SU-DHL-6 (cell line): ENCODE results near the gene ZNF609.

ENCODE experiments used
- H2AFZ ChIP-seq: fragments of 200-600 bp; sonication (generic); 2 replicates; pipeline ENCODE4 v1.6.1; 2014; ENCODE audit warnings: low read depth, mild to moderate bottlenecking, moderate library complexity, mixed read lengths, antibody characterized with exemption, low read length; ENCODE audit not compliant: severe bottlenecking
- H3F3A ChIP-seq: fragments of 200-600 bp; shearing (Covaris generic); 2 replicates; pipeline ENCODE4 v1.6.0; 2016; ENCODE audit warnings: antibody characterized with exemption, mild to moderate bottlenecking; ENCODE audit not compliant: insufficient read depth
- H3K27ac ChIP-seq: fragments of 200-600 bp; sonication (generic); 2 replicates; pipeline ENCODE4 v1.5.1; 2016; ENCODE audit warnings: low read depth, mild to moderate bottlenecking, low read length, moderate library complexity, mixed read lengths
- H3K27me3 ChIP-seq: fragments of 200-600 bp; sonication (generic), shearing (Covaris generic); 2 replicates; pipeline ENCODE4 v1.6.0; 2014; ENCODE audit warnings: mild to moderate bottlenecking, low read length
- H3K36me3 ChIP-seq: fragments of 200-600 bp; sonication (generic); 2 replicates; pipeline ENCODE4 v1.6.1; 2014; ENCODE audit warnings: mild to moderate bottlenecking, low read length, mixed read lengths
- H3K4me2 ChIP-seq: fragments of 300-600, 200-600 bp; shearing (Covaris generic), sonication (generic); 2 replicates; pipeline ENCODE4 v1.6.0; 2014; ENCODE audit warnings: low read length, low read depth, mild to moderate bottlenecking; ENCODE audit not compliant: poor library complexity, severe bottlenecking
- H3K4me3 ChIP-seq: fragments of 200-600 bp; sonication (generic); 2 replicates; pipeline ENCODE4 v1.5.1; 2014; ENCODE audit warnings: antibody characterized with exemption, low read length, mild to moderate bottlenecking, mixed read lengths; ENCODE audit not compliant: insufficient read depth, poor library complexity, severe bottlenecking
- H3K79me2 ChIP-seq: fragments of 200-600 bp; sonication (generic); 2 replicates; pipeline ENCODE4 v1.6.1; 2014; ENCODE audit warnings: mild to moderate bottlenecking, low read length, moderate library complexity; ENCODE audit not compliant: insufficient read depth
- H3K9ac ChIP-seq: fragments of 200-600 bp; sonication (generic); 2 replicates; pipeline ENCODE4 v1.7.0; 2014; ENCODE audit warnings: mild to moderate bottlenecking, low read length
- H3K9me2 ChIP-seq: fragments of 200-600 bp; sonication (generic); replicated peaks from 2 replicates; pipeline ENCODE4 v1.6.1; 2014; ENCODE audit warnings: low read length; ENCODE audit not compliant: insufficient read depth
- H3K9me3 ChIP-seq: fragments of 200-600 bp; sonication (generic); 2 replicates; pipeline ENCODE4 v1.6.1; 2014; ENCODE audit warnings: low read length, mixed read lengths; ENCODE audit not compliant: insufficient read depth
- H4K20me1 ChIP-seq: fragments of 200-600 bp; sonication (generic); 2 replicates; pipeline ENCODE4 v1.6.1; 2014; ENCODE audit warnings: low read depth, mild to moderate bottlenecking, antibody characterized with exemption, low read length, moderate library complexity, mixed read lengths
- EZH2phosphoT487 ChIP-seq: fragments of 200-600 bp; sonication (generic), shearing (Covaris generic); conservative IDR thresholded peaks from 2 replicates; pipeline ENCODE4 v1.6.1; 2018; ENCODE audit warnings: mild to moderate bottlenecking, antibody characterized with exemption, low read length, moderate library complexity, mixed read lengths
- TF ChIP-seq, protein P1 (sequence below): fragments of 200-600 bp; sonication (generic); IDR thresholded peaks from one replicate; pipeline ENCODE4 v1.5.1; 2017; ENCODE audit warnings: antibody characterized with exemption, mild to moderate bottlenecking, low read length, moderate library complexity; ENCODE audit not compliant: insufficient read depth, poor library complexity, severe bottlenecking

Gene ZNF609

DNA sequence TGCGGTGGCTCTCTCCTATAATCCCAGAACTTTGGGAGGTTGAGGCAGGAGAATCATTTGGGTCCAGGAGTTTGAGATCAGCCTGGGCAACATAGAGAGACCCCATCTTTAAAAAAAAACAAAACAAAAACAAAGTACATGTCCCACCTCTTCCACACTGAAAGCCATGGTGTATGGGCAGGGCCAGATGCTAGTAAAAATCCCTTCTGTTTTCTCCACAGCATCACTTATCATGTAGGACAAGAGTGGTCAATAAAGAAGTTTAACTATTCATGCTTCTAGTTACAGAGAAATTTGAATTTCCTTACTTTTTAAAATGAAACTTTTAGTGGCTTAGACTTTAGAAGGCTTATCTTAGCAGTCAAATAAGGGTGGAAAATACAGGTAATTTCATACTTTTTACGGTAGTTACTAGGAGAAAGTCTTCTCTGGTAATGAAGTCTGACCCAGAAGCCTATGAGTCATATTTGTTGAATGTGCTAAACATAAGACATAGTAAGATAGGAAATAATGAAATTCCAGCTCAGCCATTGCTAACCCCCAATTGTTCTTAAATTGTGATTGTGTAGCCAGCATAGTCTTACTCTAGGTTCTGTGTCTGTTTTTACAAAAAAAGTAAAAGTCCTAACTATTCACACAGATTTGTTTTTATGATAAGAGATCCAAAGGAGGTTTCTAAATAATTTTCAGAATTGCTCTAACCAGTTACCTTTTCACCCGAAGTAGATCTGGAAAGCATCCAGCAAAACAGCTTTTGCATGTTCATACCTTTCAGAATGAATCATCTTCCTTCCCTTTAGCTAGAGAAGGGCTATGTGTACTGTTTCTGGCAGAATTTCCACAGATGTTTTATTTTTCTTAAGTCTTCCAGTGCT is 16.4 kb upstream of the ZNF609 start:
- H3K27ac ChIP-seq: no peak overlapping the region
- no peak overlapping the region for H2AFZ ChIP-seq
- H3K79me2 ChIP-seq: no peaks in the 10 kb centered on the region
- no peaks in the 10 kb centered on the region for H3K36me3 ChIP-seq
- H3F3A ChIP-seq: no peaks in the 10 kb centered on the region
- no peak overlapping the region for H3K4me3 ChIP-seq
- no peak overlapping the region for H3K4me2 ChIP-seq
- H4K20me1 ChIP-seq: no peaks in the 10 kb centered on the region
- H3K9me2 ChIP-seq: no peaks in the 10 kb centered on the region
- no peak for TF ChIP-seq EZH2phosphoT487
- TF ChIP-seq, protein P1, sequence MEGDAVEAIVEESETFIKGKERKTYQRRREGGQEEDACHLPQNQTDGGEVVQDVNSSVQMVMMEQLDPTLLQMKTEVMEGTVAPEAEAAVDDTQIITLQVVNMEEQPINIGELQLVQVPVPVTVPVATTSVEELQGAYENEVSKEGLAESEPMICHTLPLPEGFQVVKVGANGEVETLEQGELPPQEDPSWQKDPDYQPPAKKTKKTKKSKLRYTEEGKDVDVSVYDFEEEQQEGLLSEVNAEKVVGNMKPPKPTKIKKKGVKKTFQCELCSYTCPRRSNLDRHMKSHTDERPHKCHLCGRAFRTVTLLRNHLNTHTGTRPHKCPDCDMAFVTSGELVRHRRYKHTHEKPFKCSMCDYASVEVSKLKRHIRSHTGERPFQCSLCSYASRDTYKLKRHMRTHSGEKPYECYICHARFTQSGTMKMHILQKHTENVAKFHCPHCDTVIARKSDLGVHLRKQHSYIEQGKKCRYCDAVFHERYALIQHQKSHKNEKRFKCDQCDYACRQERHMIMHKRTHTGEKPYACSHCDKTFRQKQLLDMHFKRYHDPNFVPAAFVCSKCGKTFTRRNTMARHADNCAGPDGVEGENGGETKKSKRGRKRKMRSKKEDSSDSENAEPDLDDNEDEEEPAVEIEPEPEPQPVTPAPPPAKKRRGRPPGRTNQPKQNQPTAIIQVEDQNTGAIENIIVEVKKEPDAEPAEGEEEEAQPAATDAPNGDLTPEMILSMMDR: no peak
- H3K9ac ChIP-seq: no peak overlapping the region
- no peaks in the 10 kb centered on the region for H3K27me3 ChIP-seq
- H3K9me3 ChIP-seq: no peaks in the 10 kb centered on the region

DNA sequence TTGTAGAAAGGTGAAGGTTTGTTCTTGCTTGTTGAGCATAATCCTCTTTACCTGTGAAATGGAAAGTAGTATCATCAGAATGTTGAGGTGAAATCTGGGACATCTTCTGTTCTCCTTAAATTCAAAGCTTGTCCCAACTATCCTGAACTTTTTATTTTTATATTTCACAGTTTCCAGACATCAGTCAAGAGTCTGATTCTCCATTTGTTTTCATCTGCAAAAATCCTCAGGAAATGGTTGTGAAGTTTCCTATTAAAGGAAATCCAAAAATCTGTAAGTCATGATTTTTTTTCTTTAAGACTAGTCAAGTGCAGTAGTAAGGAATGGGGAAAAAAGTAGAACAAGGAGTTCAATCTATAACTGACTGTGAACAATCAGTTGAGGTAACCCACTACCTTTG is 15.5 kb upstream of the ZNF609 start:
- no peaks in the 10 kb centered on the region for H3K36me3 ChIP-seq
- H3K27ac ChIP-seq: no peak overlapping the region
- no peak overlapping the region for H3K9ac ChIP-seq
- H3K27me3 ChIP-seq: no peaks in the 10 kb centered on the region
- H3K4me3 ChIP-seq: no peak overlapping the region
- no peaks in the 10 kb centered on the region for H3K79me2 ChIP-seq
- H3K4me2 ChIP-seq: no peak overlapping the region
- H3F3A ChIP-seq: no peaks in the 10 kb centered on the region
- H4K20me1 ChIP-seq: no peaks in the 10 kb centered on the region
- H3K9me3 ChIP-seq: no peaks in the 10 kb centered on the region
- TF ChIP-seq, protein P1: no peak
- TF ChIP-seq EZH2phosphoT487: no peak
- H2AFZ ChIP-seq: no peak overlapping the region
- H3K9me2 ChIP-seq: no peaks in the 10 kb centered on the region

GRCh38 chr15:64447536-64448315 is 12.7 kb upstream of the ZNF609 start:
- no peak overlapping the region for H3K27ac ChIP-seq
- TF ChIP-seq, protein P1: no peak
- TF ChIP-seq EZH2phosphoT487: no peak
- H3K9ac ChIP-seq: no peak overlapping the region
- no peak overlapping the region for H3K4me3 ChIP-seq
- no peaks in the 10 kb centered on the region for H3F3A ChIP-seq
- no peaks in the 10 kb centered on the region for H3K79me2 ChIP-seq
- no peaks in the 10 kb centered on the region for H3K27me3 ChIP-seq
- no peak overlapping the region for H3K4me2 ChIP-seq
- no peaks in the 10 kb centered on the region for H3K36me3 ChIP-seq
- no peak overlapping the region for H2AFZ ChIP-seq
- no peaks in the 10 kb centered on the region for H3K9me2 ChIP-seq
- no peaks in the 10 kb centered on the region for H3K9me3 ChIP-seq
- no peaks in the 10 kb centered on the region for H4K20me1 ChIP-seq
